Measurements from ENCODE around the gene RTL10.

The RTL10 gene

DNA sequence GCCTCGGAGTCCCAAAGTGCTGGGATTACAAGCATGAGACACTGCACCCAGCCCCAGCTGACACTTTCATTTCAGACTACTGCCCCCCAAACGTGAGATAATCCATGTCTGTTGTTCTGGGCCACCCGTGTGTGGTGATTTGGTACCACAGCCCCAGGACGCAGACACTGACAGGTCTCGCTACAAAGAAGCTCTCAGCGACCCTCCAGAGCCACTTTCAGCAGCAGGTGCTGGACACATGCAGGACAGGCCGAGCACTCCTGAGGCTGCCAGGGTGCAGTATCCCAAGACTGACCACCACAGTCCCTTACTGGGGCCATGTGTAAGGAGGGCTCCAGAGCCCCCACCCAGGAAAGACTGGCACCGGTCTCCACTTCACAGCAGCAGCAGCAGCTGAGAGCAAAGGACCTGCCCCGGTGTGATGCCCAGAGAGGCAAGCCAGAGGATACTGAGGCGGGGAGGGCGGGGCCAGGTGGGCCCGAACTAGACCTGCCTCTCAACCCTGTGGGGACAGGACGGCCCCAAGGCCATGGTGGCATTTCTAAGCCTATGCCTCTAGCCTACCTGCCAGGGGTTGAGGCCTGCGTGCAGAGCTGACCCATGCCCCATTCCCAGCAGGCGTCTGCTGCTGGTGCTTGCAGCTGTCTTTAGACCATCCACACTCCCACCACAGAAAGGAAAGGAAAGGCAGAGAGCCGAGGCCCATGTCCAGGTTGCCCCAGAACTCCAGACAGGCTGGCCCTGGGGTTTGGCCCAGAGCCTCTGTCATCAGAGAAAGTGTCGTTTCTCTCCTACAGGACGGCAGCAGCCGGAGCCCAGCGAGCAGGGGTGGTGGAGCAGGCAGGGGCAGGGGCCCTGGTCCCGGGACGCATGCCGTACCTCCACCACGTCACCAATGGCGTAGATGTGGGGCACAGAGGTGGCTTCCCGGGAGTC, 28.0 kb upstream of the RTL10 start:
- Histone ChIP-seq H3K27me3 (replicated peaks) (no peaks in the 10 kb centered on the region), H3K27ac (peak overlapping the region; percentile 81), H3K4me3 (ENCODE audit: low read depth, low read length) (no peak overlapping the region), H3K36me3 (replicated peaks) (no peaks in the 10 kb centered on the region)
- in situ Hi-C loops (cut with HindIII; ENCODE audit: low pct_ligation_motif_present, low sequenced_read_pairs), result no loop called here
- DNase-seq, result no peak
- TF ChIP-seq CTCF (IDR thresholded peaks at IDR 0.05; ENCODE audit: low read depth, low read length, missing control alignments), result no peak

DNA sequence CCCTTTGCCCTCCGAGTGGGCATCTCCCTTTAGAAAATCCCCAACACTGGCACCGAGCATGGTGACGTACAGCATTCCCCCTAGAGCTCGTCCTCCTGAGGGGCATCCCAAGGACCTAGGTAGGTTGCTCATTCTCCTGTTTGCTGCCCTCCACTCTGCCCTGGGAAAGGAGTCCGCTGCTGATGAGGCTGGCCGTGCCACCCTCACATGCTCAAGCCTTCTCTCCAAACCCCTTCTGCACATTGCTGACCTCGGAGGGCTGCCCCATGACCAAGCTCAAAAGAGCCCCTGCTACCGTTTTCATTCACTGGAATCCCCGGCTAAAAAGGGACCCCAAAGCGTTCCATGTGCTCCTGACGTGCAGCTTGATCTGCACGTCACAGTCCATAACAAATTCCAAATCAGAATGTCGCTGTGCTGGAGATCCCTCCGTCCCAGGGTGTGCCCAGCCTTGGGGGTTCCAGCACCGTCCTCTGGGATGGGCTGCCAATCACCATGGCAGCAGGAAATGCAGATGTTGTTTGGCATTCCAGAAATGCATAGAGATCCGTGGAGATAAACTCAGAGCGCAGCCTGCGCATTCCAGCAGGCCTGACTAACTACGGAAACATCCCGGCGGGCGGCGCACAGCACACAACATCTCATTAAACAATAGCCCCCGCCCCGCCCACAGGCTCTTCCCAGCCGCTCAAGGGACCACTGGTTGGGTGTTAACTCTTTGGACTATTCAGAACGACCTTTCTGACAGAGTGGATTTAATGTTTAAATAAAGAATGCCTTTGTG, 26.3 kb upstream of the RTL10 start:
- H3K27ac ChIP-seq, result peak overlapping the region; percentile 81
- no peaks in the 10 kb centered on the region for H3K36me3 ChIP-seq (replicated peaks)
- in situ Hi-C loops (cut with HindIII; ENCODE audit: low pct_ligation_motif_present, low sequenced_read_pairs), result no loop called here
- H3K4me3 ChIP-seq (ENCODE audit: low read depth, low read length), result no peak overlapping the region
- DNase-seq, result peak; percentile 98
- H3K27me3 ChIP-seq (replicated peaks), result no peaks in the 10 kb centered on the region
- no peak for TF ChIP-seq CTCF (IDR thresholded peaks at IDR 0.05; ENCODE audit: low read depth, low read length, missing control alignments)

DNA sequence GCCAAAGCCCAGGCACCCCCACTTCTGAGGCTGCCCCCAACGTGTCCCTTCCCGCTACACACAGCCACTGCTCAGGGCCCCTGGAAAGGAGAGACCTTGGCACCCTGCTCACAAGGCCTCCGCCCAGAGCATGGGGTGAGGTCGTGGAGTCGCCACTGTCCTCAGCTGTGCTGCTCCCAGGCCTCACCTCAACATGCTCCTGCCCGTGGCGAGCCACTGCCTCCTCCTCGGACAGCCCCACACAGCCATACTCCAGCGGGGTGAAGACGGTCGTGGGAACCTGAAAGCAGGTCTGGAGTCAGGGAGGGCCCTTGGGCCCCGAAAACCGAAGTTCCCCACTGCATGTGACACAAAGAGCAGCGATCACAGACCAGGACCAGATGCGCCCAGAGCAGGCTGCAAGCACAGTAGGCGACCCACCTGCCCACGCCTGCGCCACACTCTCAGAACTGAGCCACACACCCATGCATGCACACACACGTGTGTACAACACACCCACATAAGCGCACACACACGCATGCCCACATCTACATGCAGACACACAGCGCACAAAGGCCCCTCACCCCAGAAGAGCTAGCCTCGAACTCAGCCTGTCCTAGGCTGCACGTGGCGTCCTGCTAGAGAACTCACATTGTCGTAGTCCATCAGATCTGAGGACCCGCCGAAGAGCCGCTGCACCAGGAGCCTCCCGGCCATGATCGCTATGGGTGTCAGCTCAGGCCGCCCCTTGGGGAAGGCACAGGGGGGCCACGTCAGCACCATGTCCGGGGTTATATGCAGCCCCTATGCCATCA, 25.5 kb upstream of the RTL10 start:
- in situ Hi-C loops (cut with HindIII; ENCODE audit: low pct_ligation_motif_present, low sequenced_read_pairs), result no loop called here
- TF ChIP-seq CTCF (IDR thresholded peaks at IDR 0.05; ENCODE audit: low read depth, low read length, missing control alignments), result no peak
- H3K27ac ChIP-seq, result peak overlapping the region; percentile 81
- H3K36me3 ChIP-seq (replicated peaks), result no peaks in the 10 kb centered on the region
- no peaks in the 10 kb centered on the region for H3K27me3 ChIP-seq (replicated peaks)
- no peak for DNase-seq
- no peak overlapping the region for H3K4me3 ChIP-seq (ENCODE audit: low read depth, low read length)

DNA sequence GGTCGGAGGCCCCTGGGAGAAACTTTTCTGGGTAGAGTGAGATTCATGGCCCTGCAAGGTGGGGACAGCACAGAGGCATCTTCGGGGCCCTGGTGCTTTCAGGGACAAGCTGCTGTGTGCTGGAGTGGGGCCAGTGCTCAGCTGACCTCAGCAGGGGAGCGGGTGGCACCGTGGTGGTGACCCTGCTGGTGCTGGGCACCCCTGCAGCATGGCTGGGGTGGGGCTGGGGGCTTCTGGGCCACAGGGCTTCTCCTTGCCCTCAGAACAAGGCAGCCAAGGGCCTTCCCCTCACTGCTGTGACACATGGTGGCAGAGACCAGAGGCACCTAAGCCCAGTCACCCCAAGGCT, 24.9 kb upstream of the RTL10 start:
- no peak for TF ChIP-seq CTCF (IDR thresholded peaks at IDR 0.05; ENCODE audit: low read depth, low read length, missing control alignments)
- H3K36me3 ChIP-seq (replicated peaks), result no peaks in the 10 kb centered on the region
- no peak overlapping the region for H3K4me3 ChIP-seq (ENCODE audit: low read depth, low read length)

GRCh38 chr22:19879246-19879570, 24.5 kb upstream of the RTL10 start:
- no peak overlapping the region for H3K27ac ChIP-seq
- no peak overlapping the region for H3K4me3 ChIP-seq (ENCODE audit: low read depth, low read length)
- no peak for TF ChIP-seq CTCF (IDR thresholded peaks at IDR 0.05; ENCODE audit: low read depth, low read length, missing control alignments)
- H3K27me3 ChIP-seq (replicated peaks), result no peaks in the 10 kb centered on the region
- in situ Hi-C loops (cut with HindIII; ENCODE audit: low pct_ligation_motif_present, low sequenced_read_pairs), result no loop called here
- no peaks in the 10 kb centered on the region for H3K36me3 ChIP-seq (replicated peaks)
- no peak for DNase-seq

More for the DNA sequence above, 24.9 kb upstream of the RTL10 start:
- Histone ChIP-seq H3K27me3 (replicated peaks) (no peaks in the 10 kb centered on the region), H3K27ac (no peak overlapping the region)
- in situ Hi-C loops (cut with HindIII; ENCODE audit: low pct_ligation_motif_present, low sequenced_read_pairs), result no loop called here
- no peak for DNase-seq

Measured in brain microvascular endothelial cell (primary cell).